Fibroblast of lung (primary cell): ENCODE data around the gene EXOC3.

Experiments used
- CTCF ChIP-seq, 2 donors: IDR thresholded peaks in 1 of 2; conservative IDR thresholded peaks in 1 of 2; 1 replicate in 1 of 2; 2 replicates in 1 of 2; pipeline ENCODE4 v1.5.1; 2011 to 2012; ENCODE audit warnings: low read length in 2 of 2, control low read depth in 1 of 2, inconsistent platforms in 1 of 2, low read depth in 1 of 2, mild to moderate bottlenecking in 1 of 2
- EZH2 ChIP-seq: IDR thresholded peaks from 2 replicates; pipeline ENCODE4 v1.5.1; 2012; ENCODE audit warnings: low read length, control low read depth, mild to moderate bottlenecking; ENCODE audit errors: missing control alignments

GRCh38 chr5:432928-433791 is 9.8 kb upstream of the EXOC3 start:
- no peak for TF ChIP-seq EZH2
- TF ChIP-seq CTCF (conservative IDR thresholded peaks at IDR 0.05 in 1 of 2, IDR thresholded peaks at IDR 0.05 in 1 of 2; ENCODE audit: low read depth in 1 of 2, low read length in 2 of 2) = no peak
